HCT116 (cell line): ENCODE results near the gene TRPC5OS. TPM values are rescaled to one million over a fixed set of nuclear protein-coding genes. Genes with fewer than 3 reads are reported as not detected.

Source experiments
- ATAC-seq: fragments of 200-7000 bp; cut with Tn5 transposase; 2 replicates; pipeline ENCODE4 v1.9.1; 2020; ENCODE audit warnings: mild to moderate bottlenecking, moderate library complexity
- BruUV-seq: library from RNA; stranded (reverse); fragments of 400-500 nt; replicated peaks from 2 replicates; lab custom pipeline; 2021; lab: Mats Ljungman, UMichigan
- CTCF ChIA-PET: fragments of 300-600 bp; sonication (Branson Sonifier 250); formaldehyde crosslinking; loops from one replicate; lab custom pipeline; 2021; ENCODE audit warnings: antibody characterized with exemption; lab: Charles Lee
- POLR2A ChIA-PET: fragments of 300-600, 350-600 bp; sonication (Branson Sonifier 250); formaldehyde crosslinking; loops from one replicate; lab custom pipeline; 2021; ENCODE audit warnings: antibody characterized with exemption; lab: Charles Lee
- RAD21 ChIA-PET, 2 experiments: fragments of 300-600 bp; sonication (Branson Sonifier 250); formaldehyde crosslinking; loops; one replicate each; lab custom pipeline; 2023; ENCODE audit warnings: low total read pairs in 2 of 2; ENCODE audit not compliant: uncharacterized antibody in 2 of 2, unreplicated experiment in 2 of 2, low non-redundant PET in 1 of 2; lab: Charles Lee
- DNase-seq: peaks from one replicate; pipeline ENCODE4 v3.0.0-alpha.2; 2010; ENCODE audit warnings: low read depth, low spot score
- H2AFZ ChIP-seq: fragments of 200-600 bp; shearing (Covaris generic), sonication (generic); 2 replicates; pipeline ENCODE4 v1.6.1; 2017; ENCODE audit warnings: low read depth, mixed run types, mixed read lengths, antibody characterized with exemption, low read length; ENCODE audit not compliant: poor library complexity, severe bottlenecking
- H3K27ac ChIP-seq: 2 replicates; pipeline ENCODE4 v1.5.1; 2012; ENCODE audit warnings: low read depth, low read length
- H3K27me3 ChIP-seq: fragments of 200-600 bp; sonication (generic); 2 replicates; pipeline ENCODE4 v1.6.1; 2016; ENCODE audit warnings: mixed run types, low read length, mixed read lengths; ENCODE audit not compliant: insufficient read depth
- H3K36me3 ChIP-seq, 2 experiments: fragments of 200-500 bp in 1 of 2; fragments of 200-600 bp in 1 of 2; sonication (Bioruptor generic) in 1 of 2; sonication (generic) in 1 of 2; 2 replicates each; pipeline versions ENCODE4 v1.5.1 to v1.6.1; 2014 to 2016; ENCODE audit warnings: low read length in 2 of 2, inconsistent platforms in 1 of 2, mixed read lengths in 1 of 2, mixed run types in 1 of 2; ENCODE audit not compliant: insufficient read depth in 2 of 2, control insufficient read depth in 1 of 2
- H3K4me1 ChIP-seq, 2 experiments: fragments of 200-600 bp in 1 of 2; sonication (generic) in 1 of 2; 2 replicates each; pipeline versions ENCODE4 v1.5.1 to v1.6.1; 2012 to 2017; ENCODE audit warnings: low read length in 2 of 2, inconsistent platforms in 1 of 2, mild to moderate bottlenecking in 1 of 2, mixed read lengths in 1 of 2, mixed run types in 1 of 2, moderate library complexity in 1 of 2; ENCODE audit not compliant: insufficient read depth in 2 of 2, control insufficient read depth in 1 of 2
- H3K4me2 ChIP-seq: fragments of 200-600 bp; sonication (generic); 2 replicates; pipeline ENCODE4 v1.6.1; 2017; ENCODE audit warnings: mixed run types, low read length, mixed read lengths
- H3K4me3 ChIP-seq, 2 experiments: fragments of 200-600 bp in 1 of 2; sonication (generic) in 1 of 2; replicated peaks in 1 of 2; 2 replicates each; pipeline ENCODE4 v1.5.1; 2011 to 2016; ENCODE audit warnings: low read length in 2 of 2, control low read depth in 1 of 2, low read depth in 1 of 2, mild to moderate bottlenecking in 1 of 2, mixed read lengths in 1 of 2, mixed run types in 1 of 2
- H3K79me2 ChIP-seq: fragments of 200-600 bp; sonication (generic); 2 replicates; pipeline ENCODE4 v1.6.1; 2017; ENCODE audit warnings: mild to moderate bottlenecking, mixed run types, low read length, moderate library complexity, mixed read lengths; ENCODE audit not compliant: insufficient read depth
- H3K9ac ChIP-seq: fragments of 200-600 bp; sonication (generic); 2 replicates; pipeline ENCODE4 v1.6.1; 2016; ENCODE audit warnings: low read length, mixed read lengths
- H3K9me2 ChIP-seq: fragments of 200-600 bp; sonication (generic), shearing (Covaris generic); 2 replicates; pipeline ENCODE4 v1.6.1; 2017; ENCODE audit warnings: mixed run types, mild to moderate bottlenecking, moderate library complexity; ENCODE audit not compliant: insufficient read depth
- H3K9me3 ChIP-seq, 2 experiments: fragments of 200-500 bp in 1 of 2; fragments of 200-600 bp in 1 of 2; sonication (Bioruptor generic) in 1 of 2; sonication (generic) in 1 of 2; 2 replicates each; pipeline ENCODE4 v1.6.1; 2014 to 2017; ENCODE audit warnings: low read length in 2 of 2, mixed read lengths in 2 of 2, inconsistent platforms in 1 of 2, low read depth in 1 of 2, mild to moderate bottlenecking in 1 of 2, mixed run types in 1 of 2, moderate library complexity in 1 of 2; ENCODE audit not compliant: control insufficient read depth in 1 of 2, insufficient read depth in 1 of 2
- H4K20me1 ChIP-seq: fragments of 200-600 bp; sonication (generic), shearing (Covaris generic); 2 replicates; pipeline ENCODE4 v1.6.1; 2017; ENCODE audit warnings: mixed run types, mild to moderate bottlenecking, moderate library complexity; ENCODE audit not compliant: insufficient read depth
- CTCF ChIP-seq, 3 experiments: fragments of 200-600 bp in 1 of 3; sonication (generic) in 1 of 3; IDR thresholded peaks in 2 of 3; conservative IDR thresholded peaks in 1 of 3; 2 replicates each; pipeline ENCODE4 v1.5.1; 2012 to 2017; ENCODE audit warnings: low read depth in 2 of 3, low read length in 2 of 3, antibody characterized with exemption in 1 of 3, borderline replicate concordance in 1 of 3, control low read depth in 1 of 3, mild to moderate bottlenecking in 1 of 3, mixed read lengths in 1 of 3, mixed run types in 1 of 3, moderate library complexity in 1 of 3; ENCODE audit not compliant: insufficient read depth in 1 of 3
- EGR1 ChIP-seq: IDR thresholded peaks from 2 replicates; pipeline ENCODE4 v1.6.1; 2012; ENCODE audit warnings: low read depth
- ELF1 ChIP-seq: IDR thresholded peaks from 2 replicates; pipeline ENCODE4 v1.6.1; 2012; ENCODE audit warnings: low read depth, borderline replicate concordance
- EZH2phosphoT487 ChIP-seq: fragments of 200-600 bp; IDR thresholded peaks from 2 replicates; pipeline ENCODE4 v1.6.1; 2018; ENCODE audit warnings: antibody characterized with exemption, borderline replicate concordance
- FOSL1 ChIP-seq: IDR thresholded peaks from 2 replicates; pipeline ENCODE4 v1.6.1; 2012; ENCODE audit warnings: low read depth
- JUND ChIP-seq: IDR thresholded peaks from 2 replicates; pipeline ENCODE4 v1.6.1; 2012
- POLR2AphosphoS5 ChIP-seq: IDR thresholded peaks from 2 replicates; pipeline ENCODE4 v1.6.1; 2011; ENCODE audit warnings: mild to moderate bottlenecking, low read depth, low read length, moderate library complexity
- RAD21 ChIP-seq: IDR thresholded peaks from 2 replicates; pipeline ENCODE4 v1.6.1; 2012; ENCODE audit warnings: low read depth, mild to moderate bottlenecking
- SIN3A ChIP-seq: IDR thresholded peaks from 2 replicates; pipeline ENCODE4 v1.6.1; 2012; ENCODE audit warnings: low read depth
- SRF ChIP-seq: IDR thresholded peaks from 2 replicates; pipeline ENCODE4 v1.6.1; 2012; ENCODE audit warnings: low read depth
- YY1 ChIP-seq: IDR thresholded peaks from 2 replicates; pipeline ENCODE4 v1.6.1; 2011; ENCODE audit warnings: low read length, low read depth, moderate library complexity, mild to moderate bottlenecking; ENCODE audit not compliant: insufficient replicate concordance; ENCODE audit errors: extremely low read depth
- ZBTB33 ChIP-seq: IDR thresholded peaks from 2 replicates; pipeline ENCODE4 v1.6.1; 2011; ENCODE audit warnings: mild to moderate bottlenecking, low read length, moderate library complexity; ENCODE audit not compliant: insufficient replicate concordance; ENCODE audit errors: extremely low read depth
- ZFX ChIP-seq: fragments of 450-650 bp; IDR thresholded peaks from 2 replicates; pipeline ENCODE4 v1.6.1; 2017
- ZNF274 ChIP-seq: fragments of 200-500 bp; sonication (Bioruptor generic); IDR thresholded peaks from 2 replicates; pipeline ENCODE4 v1.6.1; 2014; ENCODE audit warnings: mild to moderate bottlenecking, low read depth, low read length, inconsistent platforms
- intact Hi-C: fragments of 100-400 bp; cut with micrococcal nuclease; formaldehyde crosslinking; loops from 2 replicates; pipeline ENCODE4 v1.10.0; 2022
- total RNA-seq: library from RNA; stranded (reverse); gene quantifications from one replicate; pipeline ENCODE4 v1.2.1, GENCODE V29; 2021; ENCODE audit not compliant: unreplicated experiment

Gene TRPC5OS
- total RNA-seq, 1 experiment from 2014 or later: 0.07 TPM

- H3K27me3 ChIP-seq: no peaks in the 10 kb centered on the region
- H3K79me2 ChIP-seq: no peaks in the 10 kb centered on the region
- no peak overlapping the region for H3K4me3 ChIP-seq
- H3K36me3 ChIP-seq: no peaks in the 10 kb centered on the region
- H3K4me1 ChIP-seq: no peaks in the 10 kb centered on the region
- H3K9me3 ChIP-seq: no peaks in the 10 kb centered on the region
- intact Hi-C loops: no loop called here
- CTCF ChIA-PET: interaction anchor here (0.6 kb wide), 1 partner anchor 52 kb away, joined by 3 read pairs; no protein-coding TSS in a partner anchor
- no peaks in the 10 kb centered on the region for H4K20me1 ChIP-seq
- H3K9ac ChIP-seq: no peak overlapping the region
- H2AFZ ChIP-seq: no peak overlapping the region
- DNase-seq: peak; percentile 23
- ATAC-seq: peak; percentile 84
- H3K9me2 ChIP-seq: no peaks in the 10 kb centered on the region
- TF ChIP-seq ZFX: no peak
- no peak for TF ChIP-seq ZNF274
- TF ChIP-seq YY1: no peak
- TF ChIP-seq RAD21: no peak
- no peak for TF ChIP-seq ZBTB33
- no peak for TF ChIP-seq JUND
- TF ChIP-seq EGR1: no peak
- TF ChIP-seq SRF: no peak
- no peak for TF ChIP-seq ELF1
- no peak for TF ChIP-seq POLR2AphosphoS5
- no peak for TF ChIP-seq CTCF (IDR thresholded peaks at IDR 0.05 in 2 of 3, conservative IDR thresholded peaks at IDR 0.05 in 1 of 3; ENCODE audit: borderline replicate concordance in 1 of 3, insufficient read depth in 1 of 3, low read depth in 2 of 3, low read length in 2 of 3)
- TF ChIP-seq FOSL1: no peak
- TF ChIP-seq SIN3A: no peak
- TF ChIP-seq EZH2phosphoT487: no peak
- BruUV-seq: no TSS peak
- POLR2A ChIA-PET: no interaction called here
- RAD21 ChIA-PET: no interaction called here
- H3K4me2 ChIP-seq: no peak overlapping the region
- no peak overlapping the region for H3K27ac ChIP-seq
Observed at GRCh38 chrX:111854556-111855490, 21.2 kb upstream of the TRPC5OS start.
